ENCODE results near the gene ZC2HC1B. TPM values are rescaled to one million over a fixed set of nuclear protein-coding genes. Genes with fewer than 3 reads are reported as not detected.
"Not testable (repeated sequence)": the region's sequence is repeated elsewhere in the genome, so short reads cannot be mapped to it uniquely, and the experiment has no call there.

ZC2HC1B gene
- total and polyA plus RNA-seq, 5 experiments from 2014 or later = not detected

GRCh38 chr6:143902827-143903226 lies 38.6 kb downstream of the ZC2HC1B start:
- H3K27ac Mint-ChIP-seq = no peak overlapping the region
- H3K27me3 Mint-ChIP-seq = no peaks in the 10 kb centered on the region
- POLR2A ChIA-PET = no interaction called here
- H3K36me3 Mint-ChIP-seq = peaks cover 0 to 3% (median 0%) of the 10 kb centered on the region in 3 donors
- no peak overlapping the region for H3K4me3 Mint-ChIP-seq
- ATAC-seq = no peak
- DNase-seq = no peak
- no peaks in the 10 kb centered on the region for H3K4me1 Mint-ChIP-seq
- peaks cover 0 to 4% (median 0%) of the 10 kb centered on the region in 9 donors for H3K9me3 Mint-ChIP-seq

- ATAC-seq = no peak
- Mint-ChIP-seq H3K4me3 (no peak overlapping the region), H3K36me3 (peaks cover 24 to 46% (median 45%) of the 10 kb centered on the region in 3 donors), H3K9me3 (peaks cover 12 to 58% (median 34%) of the 10 kb centered on the region in 9 donors), H3K27me3 (no peaks in the 10 kb centered on the region), H3K27ac (no peak overlapping the region), H3K4me1 (no peaks in the 10 kb centered on the region)
- DNase-seq = no peak
- POLR2A ChIA-PET = no interaction called here
Observed at GRCh38 chr6:143911028-143911427, 46.8 kb downstream of the ZC2HC1B start.

GRCh38 chr6:143912671-143913070 lies 48.4 kb downstream of the ZC2HC1B start:
- ATAC-seq (no peak), DNase-seq (no peak)
- H3K27ac Mint-ChIP-seq = no peak overlapping the region
- POLR2A ChIA-PET = no interaction called here
- no peaks in the 10 kb centered on the region for H3K4me1 Mint-ChIP-seq
- no peak overlapping the region for H3K4me3 Mint-ChIP-seq
- H3K9me3 Mint-ChIP-seq = peaks cover 13 to 72% (median 34%) of the 10 kb centered on the region in 9 donors
- peaks cover 34 to 56% (median 53%) of the 10 kb centered on the region in 3 donors for H3K36me3 Mint-ChIP-seq
- H3K27me3 Mint-ChIP-seq = no peaks in the 10 kb centered on the region

GRCh38 chr6:143917026-143917425 lies 52.8 kb downstream of the ZC2HC1B start:
- POLR2A ChIA-PET = not testable (repeated sequence)

GRCh38 chr6:143928853-143929252 lies 64.6 kb downstream of the ZC2HC1B start:
- Mint-ChIP-seq H3K27me3 (peaks cover 0 to 8% (median 1%) of the 10 kb centered on the region in 5 donors), H3K27ac (no peak overlapping the region), H3K4me3 (no peak overlapping the region), H3K4me1 (no peaks in the 10 kb centered on the region), H3K9me3 (peaks cover 4 to 40% (median 28%) of the 10 kb centered on the region in 9 donors), H3K36me3 (peaks cover 12 to 49% (median 38%) of the 10 kb centered on the region in 3 donors)
- no peak for DNase-seq
- ATAC-seq = no peak
- POLR2A ChIA-PET = no interaction called here

More at GRCh38 chr6:143917026-143917425, 52.8 kb downstream of the ZC2HC1B start:
- DNase-seq, H3K27ac Mint-ChIP-seq, ATAC-seq, H3K4me3 Mint-ChIP-seq, H3K4me1 Mint-ChIP-seq, H3K27me3 Mint-ChIP-seq: not testable (repeated sequence)
- peaks cover 16 to 64% (median 31%) of the 10 kb centered on the region in 9 donors for H3K9me3 Mint-ChIP-seq
- peaks cover 28 to 52% (median 52%) of the 10 kb centered on the region in 3 donors for H3K36me3 Mint-ChIP-seq

- H3K9me3 Mint-ChIP-seq = peaks cover 4 to 44% (median 28%) of the 10 kb centered on the region in 9 donors
- H3K27ac Mint-ChIP-seq = no peak overlapping the region
- ATAC-seq = no peak
- peaks cover 0 to 11% (median 1%) of the 10 kb centered on the region in 5 donors for H3K27me3 Mint-ChIP-seq
- H3K4me3 Mint-ChIP-seq = no peak overlapping the region
- POLR2A ChIA-PET = no interaction called here
- peaks cover 12 to 53% (median 40%) of the 10 kb centered on the region in 3 donors for H3K36me3 Mint-ChIP-seq
- H3K4me1 Mint-ChIP-seq = no peaks in the 10 kb centered on the region
- no peak for DNase-seq
Observed at GRCh38 chr6:143929975-143930374, 65.7 kb downstream of the ZC2HC1B start.

- no peak overlapping the region for H3K27ac Mint-ChIP-seq
- POLR2A ChIA-PET = no interaction called here
- H3K9me3 Mint-ChIP-seq = peaks cover 4 to 37% (median 21%) of the 10 kb centered on the region in 9 donors
Observed at GRCh38 chr6:143934331-143934730, 70.1 kb downstream of the ZC2HC1B start.

GRCh38 chr6:143934867-143935266 lies 70.6 kb downstream of the ZC2HC1B start:
- DNase-seq = no peak
- Mint-ChIP-seq H3K27ac (peak overlapping the region in 1 of 10 donors; percentile 24), H3K27me3 (peaks cover 0 to 9% (median 1%) of the 10 kb centered on the region in 5 donors), H3K4me1 (peaks cover 0 to 3% (median under 1%) of the 10 kb centered on the region in 4 donors), H3K4me3 (no peak overlapping the region), H3K36me3 (peaks cover 12 to 35% (median 32%) of the 10 kb centered on the region in 3 donors), H3K9me3 (peaks cover 4 to 37% (median 17%) of the 10 kb centered on the region in 9 donors)
- no peak for ATAC-seq
- POLR2A ChIA-PET = no interaction called here

More at GRCh38 chr6:143934331-143934730, 70.1 kb downstream of the ZC2HC1B start:
- ATAC-seq = no peak
- Mint-ChIP-seq H3K4me3 (no peak overlapping the region), H3K36me3 (peaks cover 12 to 38% (median 36%) of the 10 kb centered on the region in 3 donors), H3K27me3 (peaks cover 0 to 9% (median 1%) of the 10 kb centered on the region in 5 donors), H3K4me1 (no peaks in the 10 kb centered on the region)
- no peak for DNase-seq

GRCh38 chr6:143936347-143936746 lies 72.1 kb downstream of the ZC2HC1B start:
- peaks cover 3 to 26% (median 11%) of the 10 kb centered on the region in 9 donors for H3K9me3 Mint-ChIP-seq
- DNase-seq (no peak), ATAC-seq (no peak)
- H3K36me3 Mint-ChIP-seq = peaks cover 12 to 23% (median 22%) of the 10 kb centered on the region in 3 donors
- H3K27me3 Mint-ChIP-seq = peaks cover 0 to 7% (median 1%) of the 10 kb centered on the region in 5 donors
- POLR2A ChIA-PET = no interaction called here
- H3K4me1 Mint-ChIP-seq = peaks cover 0 to 6% (median 2%) of the 10 kb centered on the region in 4 donors
- no peak overlapping the region for H3K4me3 Mint-ChIP-seq
- peak overlapping the region in 1 of 10 donors; percentile 51 for H3K27ac Mint-ChIP-seq

GRCh38 chr6:143936778-143937667 lies 72.7 kb downstream of the ZC2HC1B start:
- H3K4me3 Mint-ChIP-seq = no peak overlapping the region
- peaks cover 0 to 7% (median 1%) of the 10 kb centered on the region in 5 donors for H3K27me3 Mint-ChIP-seq
- POLR2A ChIA-PET = no interaction called here
- no peak overlapping the region for H3K27ac Mint-ChIP-seq
- H3K9me3 Mint-ChIP-seq = peaks cover 2 to 19% (median 9%) of the 10 kb centered on the region in 9 donors
- H3K4me1 Mint-ChIP-seq = peaks cover 3 to 12% (median 4%) of the 10 kb centered on the region in 4 donors
- DNase-seq = no peak
- peaks cover 12 to 17% (median 16%) of the 10 kb centered on the region in 3 donors for H3K36me3 Mint-ChIP-seq
- no peak for ATAC-seq

GRCh38 chr6:143937668-143937970 lies 73.3 kb downstream of the ZC2HC1B start:
- H3K9me3 Mint-ChIP-seq = peaks cover 0 to 13% (median 3%) of the 10 kb centered on the region in 9 donors
- H3K4me1 Mint-ChIP-seq = peaks cover 3 to 17% (median 7%) of the 10 kb centered on the region in 4 donors
- peaks cover 0 to 3% (median 0%) of the 10 kb centered on the region in 5 donors for H3K27me3 Mint-ChIP-seq
- no peak overlapping the region for H3K4me3 Mint-ChIP-seq
- ATAC-seq (no peak), DNase-seq (no peak)
- POLR2A ChIA-PET = no interaction called here
- peaks cover 6 to 11% (median 10%) of the 10 kb centered on the region in 3 donors for H3K36me3 Mint-ChIP-seq
- H3K27ac Mint-ChIP-seq = no peak overlapping the region

- ATAC-seq (no peak), DNase-seq (no peak)
- peaks cover 0 to 1% (median under 1%) of the 10 kb centered on the region in 3 donors for H3K36me3 Mint-ChIP-seq
- H3K9me3 Mint-ChIP-seq = peaks cover 0 to under 1% (median 0%) of the 10 kb centered on the region in 9 donors
- POLR2A ChIA-PET = no interaction called here
- H3K4me1 Mint-ChIP-seq = peaks cover 3 to 17% (median 7%) of the 10 kb centered on the region in 4 donors
- no peak overlapping the region for H3K4me3 Mint-ChIP-seq
- no peak overlapping the region for H3K27ac Mint-ChIP-seq
- peaks cover 0 to under 1% (median 0%) of the 10 kb centered on the region in 5 donors for H3K27me3 Mint-ChIP-seq
Observed at GRCh38 chr6:143939364-143939763, 75.1 kb downstream of the ZC2HC1B start.

GRCh38 chr6:143940011-143940597 lies 75.8 kb downstream of the ZC2HC1B start:
- Mint-ChIP-seq H3K27ac (no peak overlapping the region), H3K4me3 (no peak overlapping the region), H3K36me3 (no peaks in the 10 kb centered on the region), H3K4me1 (peaks cover 3 to 17% (median 7%) of the 10 kb centered on the region in 4 donors), H3K27me3 (no peaks in the 10 kb centered on the region), H3K9me3 (no peaks in the 10 kb centered on the region)
- POLR2A ChIA-PET = interaction anchor here (0.7 to 0.9 kb wide), 2 partner anchors 124 to 130 kb away, joined by 3 read pairs; no protein-coding TSS in a partner anchor
- peak; percentile 94 to 95 for ATAC-seq
- DNase-seq = peak; percentile 11 to 73 (median 51)
